K562 (cell line): ENCODE measurements around the gene CEP68. TPM values are rescaled to one million over a fixed set of nuclear protein-coding genes. Genes with fewer than 3 reads are reported as not detected.

ENCODE experiments used
- BCOR ChIP-seq: fragments of 450-650 bp; IDR thresholded peaks from 2 replicates; pipeline ENCODE4 v1.6.1; 2016
- CBX5 ChIP-seq: IDR thresholded peaks from 2 replicates; pipeline ENCODE4 v1.6.1; 2014; ENCODE audit warnings: low read depth, borderline replicate concordance
- CHD1 ChIP-seq: fragments of 200-600 bp; sonication (generic); IDR thresholded peaks from one replicate; pipeline ENCODE4 v1.6.1; 2012; ENCODE audit warnings: mild to moderate bottlenecking, moderate library complexity, low read length, inconsistent platforms
- HMBOX1 ChIP-seq: sonication (generic); IDR thresholded peaks from 2 replicates; pipeline ENCODE4 v1.6.1; 2016
- NFIC ChIP-seq: fragments of 450-650 bp; IDR thresholded peaks from 2 replicates; pipeline ENCODE4 v1.6.1; 2017; ENCODE audit warnings: mild to moderate bottlenecking, inconsistent platforms
- SMARCA4 ChIP-seq: fragments of 450-650 bp; IDR thresholded peaks from 2 replicates; pipeline ENCODE4 v1.6.1; 2016
- SMARCC2 ChIP-seq: fragments of 450-650 bp; IDR thresholded peaks from 2 replicates; pipeline ENCODE4 v1.6.1; 2017; ENCODE audit warnings: antibody characterized with exemption, moderate library complexity, mild to moderate bottlenecking, low read depth
- SMARCE1 ChIP-seq: fragments of 450-650 bp; IDR thresholded peaks from 2 replicates; pipeline ENCODE4 v1.7.1; 2016; ENCODE audit warnings: mild to moderate bottlenecking
- ZBTB40 ChIP-seq, 2 experiments: fragments of 450-650 bp in 1 of 2; sonication (generic) in 1 of 2; formaldehyde crosslinking in 1 of 2; IDR thresholded peaks; 2 replicates each; pipeline versions ENCODE4 v1.7.1 to v1.9.0; 2016 to 2022; ENCODE audit warnings: inconsistent platforms in 1 of 2, mild to moderate bottlenecking in 1 of 2, missing genetic modification reagents in 1 of 2
- ZNF277 ChIP-seq: fragments of 250-450 bp; sonication (Bioruptor Pico); IDR thresholded peaks from 2 replicates; pipeline ENCODE4 v1.8.0; 2022; ENCODE audit warnings: inconsistent platforms, mild to moderate bottlenecking, moderate library complexity, borderline replicate concordance
- polyA plus RNA-seq, 8 experiments: library from polyadenylated mRNA; depleted of rRNA in 4 of 8; stranded (reverse) in 5 of 8; unstranded in 3 of 8; fragments of >200 nt; fragmentation: Nextera tagmentation in 2 of 8; fragmentation: Illumina TruSeq in 1 of 8; extraction: Ambion mirVana in 2 of 8; extraction: Trizol in 1 of 8; gene quantifications; 2 replicates each; pipeline versions ENCODE4 v1.2.1 to v1.2.3, GENCODE V29; 2011 to 2014; ENCODE audit warnings: inconsistent platforms in 1 of 8, missing spikeins in 1 of 8
- total RNA-seq, 7 experiments: library from RNA; depleted of rRNA in 6 of 7; stranded (reverse); fragments of >200 nt in 6 of 7; fragmentation: Illumina TruSeq in 2 of 7; extraction: Trizol in 2 of 7; gene quantifications; 2 replicates each; pipeline versions ENCODE4 v1.2.1 to v1.2.3, GENCODE V29; 2011 to 2021; ENCODE audit warnings: low replicate concordance in 1 of 7
- TF ChIP-seq, protein P1 (sequence below), 2 experiments: IDR thresholded peaks; 2 replicates each; pipeline ENCODE4 v1.6.1; 2012; ENCODE audit warnings: improper control_type of control experiment in 2 of 2, low read depth in 2 of 2, low read length in 2 of 2, borderline replicate concordance in 1 of 2

Gene CEP68
- total and polyA plus RNA-seq, 9 of the 15 experiments (the other 6 are each of a cell fraction or from before 2014, with no cell fraction given), result 1.4 to 8.5 (median 5.2) TPM

DNA sequence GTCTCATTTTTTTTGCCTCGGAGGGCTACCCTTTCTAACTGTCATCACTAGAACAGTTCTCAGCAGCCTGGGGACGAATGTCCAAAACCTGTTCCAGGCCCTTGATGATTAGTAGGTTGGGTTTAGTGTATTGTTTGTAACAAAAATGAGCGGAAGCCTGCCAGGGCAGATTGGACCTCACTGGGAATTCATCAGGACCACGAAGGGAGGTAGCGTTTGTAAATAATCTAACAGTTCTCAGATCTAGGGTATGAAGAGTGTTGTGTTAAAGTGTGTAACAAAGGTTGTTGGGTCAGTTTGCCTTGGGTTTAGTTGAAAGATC lies 799 bp downstream of the CEP68 start (continued):
- TF ChIP-seq ZBTB40 (IDR thresholded peaks at IDR 0.05), result peak; percentile 19; the same call in 1 of the 2 replicates
- no peak for TF ChIP-seq ZBTB40 (CRISPR knock-in tag; IDR thresholded peaks at IDR 0.05)
- TF ChIP-seq BCOR, result 0 out of 2 replicates have a peak, but pooled peaks have one; percentile 5
- TF ChIP-seq NFIC, result no peak
- TF ChIP-seq, protein P1, sequence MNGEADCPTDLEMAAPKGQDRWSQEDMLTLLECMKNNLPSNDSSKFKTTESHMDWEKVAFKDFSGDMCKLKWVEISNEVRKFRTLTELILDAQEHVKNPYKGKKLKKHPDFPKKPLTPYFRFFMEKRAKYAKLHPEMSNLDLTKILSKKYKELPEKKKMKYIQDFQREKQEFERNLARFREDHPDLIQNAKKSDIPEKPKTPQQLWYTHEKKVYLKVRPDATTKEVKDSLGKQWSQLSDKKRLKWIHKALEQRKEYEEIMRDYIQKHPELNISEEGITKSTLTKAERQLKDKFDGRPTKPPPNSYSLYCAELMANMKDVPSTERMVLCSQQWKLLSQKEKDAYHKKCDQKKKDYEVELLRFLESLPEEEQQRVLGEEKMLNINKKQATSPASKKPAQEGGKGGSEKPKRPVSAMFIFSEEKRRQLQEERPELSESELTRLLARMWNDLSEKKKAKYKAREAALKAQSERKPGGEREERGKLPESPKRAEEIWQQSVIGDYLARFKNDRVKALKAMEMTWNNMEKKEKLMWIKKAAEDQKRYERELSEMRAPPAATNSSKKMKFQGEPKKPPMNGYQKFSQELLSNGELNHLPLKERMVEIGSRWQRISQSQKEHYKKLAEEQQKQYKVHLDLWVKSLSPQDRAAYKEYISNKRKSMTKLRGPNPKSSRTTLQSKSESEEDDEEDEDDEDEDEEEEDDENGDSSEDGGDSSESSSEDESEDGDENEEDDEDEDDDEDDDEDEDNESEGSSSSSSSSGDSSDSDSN (IDR thresholded peaks at IDR 0.05; ENCODE audit: borderline replicate concordance in 1 of 2, low read depth in 2 of 2, low read length in 2 of 2), result 0 out of 4 replicates have a peak, but pooled peaks of 1 of the 2 experiments have one; percentile 5
- peak; percentile 38 for TF ChIP-seq CHD1
- TF ChIP-seq SMARCC2, result 0 out of 2 replicates have a peak, but pooled peaks have one; percentile 13
- peak; percentile 27; the same call in 1 of the 2 replicates for TF ChIP-seq SMARCE1
- no peak for TF ChIP-seq CBX5
- no peak for TF ChIP-seq ZNF277 (CRISPR knock-in tag)
- 0 out of 2 replicates have a peak, but pooled peaks have one; percentile 29 for TF ChIP-seq SMARCA4
- TF ChIP-seq HMBOX1, result 0 out of 2 replicates have a peak, but pooled peaks have one; percentile 18
